OCI-LY7 (cell line): Measurements from ENCODE around the gene EFCAB11. TPM values are rescaled to one million over a fixed set of nuclear protein-coding genes. Genes with fewer than 3 reads are reported as not detected.

Experiments
- BruUV-seq: library from RNA; stranded (reverse); fragments of 400-500 nt; replicated peaks from 2 replicates; lab custom pipeline; 2021; lab: Mats Ljungman, UMichigan
- CTCF ChIA-PET: fragments of 300-600 bp; sonication (Branson Sonifier 250); formaldehyde crosslinking; loops from one replicate; lab custom pipeline; 2022; ENCODE audit warnings: antibody characterized with exemption; ENCODE audit not compliant: unreplicated experiment; lab: Charles Lee
- POLR2A ChIA-PET: fragments of 300-600 bp; sonication (Branson Sonifier 250); formaldehyde crosslinking; loops from one replicate; lab custom pipeline; 2022; ENCODE audit warnings: antibody characterized with exemption; lab: Charles Lee
- DNase-seq: peaks from one replicate; pipeline ENCODE4 v3.0.0-alpha.2; 2015; ENCODE audit warnings: low spot score
- H2AFZ ChIP-seq: fragments of 200-600 bp; sonication (generic), shearing (Covaris generic); 2 replicates; pipeline ENCODE4 v1.6.1; 2014; ENCODE audit warnings: mild to moderate bottlenecking, antibody characterized with exemption, low read length, moderate library complexity
- H3K27ac ChIP-seq: fragments of 200-600 bp; sonication (generic); 2 replicates; pipeline ENCODE4 v1.5.1; 2014; ENCODE audit warnings: mixed run types, low read depth, mild to moderate bottlenecking, moderate library complexity, low read length, inconsistent platforms; ENCODE audit not compliant: poor library complexity, severe bottlenecking
- H3K36me3 ChIP-seq: fragments of 200-600 bp; sonication (generic); 2 replicates; pipeline ENCODE4 v1.6.1; 2014; ENCODE audit warnings: mild to moderate bottlenecking, antibody characterized with exemption, low read length, moderate library complexity, mixed read lengths; ENCODE audit not compliant: insufficient read depth
- H3K4me1 ChIP-seq: fragments of 200-600 bp; sonication (generic); 2 replicates; pipeline ENCODE4 v1.5.1; 2014; ENCODE audit warnings: mild to moderate bottlenecking, low read length; ENCODE audit not compliant: insufficient read depth, poor library complexity, severe bottlenecking
- H3K4me2 ChIP-seq: fragments of 200-600 bp; sonication (generic); 2 replicates; pipeline ENCODE4 v1.6.1; 2014; ENCODE audit warnings: mild to moderate bottlenecking, low read length
- H3K4me3 ChIP-seq: fragments of 200-600 bp; sonication (generic); 2 replicates; pipeline ENCODE4 v1.5.1; 2014; ENCODE audit warnings: mild to moderate bottlenecking, low read depth, low read length; ENCODE audit not compliant: poor library complexity, severe bottlenecking
- H3K79me2 ChIP-seq: fragments of 200-600 bp; sonication (generic); 2 replicates; pipeline ENCODE4 v1.6.1; 2016; ENCODE audit warnings: low read depth, mild to moderate bottlenecking, low read length, moderate library complexity, mixed read lengths; ENCODE audit not compliant: insufficient read depth
- H3K9me2 ChIP-seq: fragments of 200-600 bp; sonication (generic); 2 replicates; pipeline ENCODE4 v1.6.1; 2016; ENCODE audit warnings: mild to moderate bottlenecking, low read length, mixed read lengths; ENCODE audit not compliant: insufficient read depth
- H3K9me3 ChIP-seq: fragments of 200-600 bp; sonication (generic); 2 replicates; pipeline ENCODE4 v1.6.1; 2014; ENCODE audit warnings: mild to moderate bottlenecking, mixed run types, low read length, mixed read lengths
- H4K20me1 ChIP-seq: fragments of 200-600 bp; sonication (generic); 2 replicates; pipeline ENCODE4 v1.6.1; 2014; ENCODE audit warnings: mild to moderate bottlenecking, antibody characterized with exemption, low read length, moderate library complexity, mixed read lengths; ENCODE audit not compliant: insufficient read depth
- EZH2phosphoT487 ChIP-seq: fragments of 200-600 bp; sonication (generic); IDR thresholded peaks from 2 replicates; pipeline ENCODE4 v1.6.1; 2018; ENCODE audit warnings: low read depth, borderline replicate concordance, mild to moderate bottlenecking, mixed run types, antibody characterized with exemption, low read length, moderate library complexity, mixed read lengths
- intact Hi-C: fragments of 100-400 bp; cut with micrococcal nuclease; formaldehyde crosslinking; loops from one replicate; pipeline ENCODE4 v1.10.0; 2022; ENCODE audit not compliant: unreplicated experiment
- total RNA-seq, 2 experiments: library from RNA; depleted of rRNA in 1 of 2; stranded (reverse); fragments of >200 nt in 1 of 2; shearing (Covaris generic) in 1 of 2; gene quantifications; 2 replicates each; pipeline ENCODE4 v1.2.3, GENCODE V29; 2014 to 2022
- TF ChIP-seq, protein P1 (sequence below): fragments of 200-600 bp; sonication (generic); conservative IDR thresholded peaks from 2 replicates; pipeline ENCODE4 v1.5.1; 2014; ENCODE audit warnings: mild to moderate bottlenecking, antibody characterized with exemption, low read length, moderate library complexity, mixed read lengths

Gene EFCAB11
- total RNA-seq, 2 experiments from 2014 or later = 9.3 to 29.5 TPM

DNA sequence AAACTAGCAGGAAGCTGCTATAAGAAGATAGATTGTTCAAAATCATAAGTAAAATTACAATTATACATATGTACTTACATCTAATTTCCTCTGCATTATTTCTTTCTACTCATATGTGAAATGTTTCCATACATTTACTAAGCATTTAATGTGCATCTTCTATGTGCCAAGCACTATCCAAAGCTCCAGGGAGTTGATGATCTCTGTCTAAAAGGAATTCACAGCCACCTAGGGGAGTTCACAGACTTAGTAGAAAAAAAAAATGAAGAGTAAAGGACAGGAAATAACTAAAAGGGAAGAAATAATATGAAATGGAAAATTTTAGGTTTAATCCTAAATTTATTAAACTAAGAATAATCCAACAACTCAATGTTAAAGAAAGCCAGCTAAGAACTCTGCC lies 91.7 kb downstream of the EFCAB11 start:
- Histone ChIP-seq H4K20me1 (no peaks in the 10 kb centered on the region), H3K79me2 (no peaks in the 10 kb centered on the region), H3K27ac (no peak overlapping the region), H3K36me3 (no peaks in the 10 kb centered on the region; the same call in 1 of the 2 replicates), H3K9me3 (peaks cover 16% of the 10 kb centered on the region; the same call in 1 of the 2 replicates), H2AFZ (no peak overlapping the region), H3K4me3 (no peak overlapping the region), H3K4me2 (no peak overlapping the region), H3K4me1 (no peaks in the 10 kb centered on the region), H3K9me2 (no peaks in the 10 kb centered on the region)
- TF ChIP-seq EZH2phosphoT487 = no peak
- TF ChIP-seq, protein P1, sequence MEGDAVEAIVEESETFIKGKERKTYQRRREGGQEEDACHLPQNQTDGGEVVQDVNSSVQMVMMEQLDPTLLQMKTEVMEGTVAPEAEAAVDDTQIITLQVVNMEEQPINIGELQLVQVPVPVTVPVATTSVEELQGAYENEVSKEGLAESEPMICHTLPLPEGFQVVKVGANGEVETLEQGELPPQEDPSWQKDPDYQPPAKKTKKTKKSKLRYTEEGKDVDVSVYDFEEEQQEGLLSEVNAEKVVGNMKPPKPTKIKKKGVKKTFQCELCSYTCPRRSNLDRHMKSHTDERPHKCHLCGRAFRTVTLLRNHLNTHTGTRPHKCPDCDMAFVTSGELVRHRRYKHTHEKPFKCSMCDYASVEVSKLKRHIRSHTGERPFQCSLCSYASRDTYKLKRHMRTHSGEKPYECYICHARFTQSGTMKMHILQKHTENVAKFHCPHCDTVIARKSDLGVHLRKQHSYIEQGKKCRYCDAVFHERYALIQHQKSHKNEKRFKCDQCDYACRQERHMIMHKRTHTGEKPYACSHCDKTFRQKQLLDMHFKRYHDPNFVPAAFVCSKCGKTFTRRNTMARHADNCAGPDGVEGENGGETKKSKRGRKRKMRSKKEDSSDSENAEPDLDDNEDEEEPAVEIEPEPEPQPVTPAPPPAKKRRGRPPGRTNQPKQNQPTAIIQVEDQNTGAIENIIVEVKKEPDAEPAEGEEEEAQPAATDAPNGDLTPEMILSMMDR = no peak
- BruUV-seq = no TSS peak
- intact Hi-C loops = no loop called here
- DNase-seq = no peak
- ChIA-PET POLR2A (no interaction called here), CTCF (no interaction called here)

- H3K4me3 ChIP-seq = no peak overlapping the region
- no peaks in the 10 kb centered on the region for H3K79me2 ChIP-seq
- no peak overlapping the region for H2AFZ ChIP-seq
- BruUV-seq = no TSS peak
- CTCF ChIA-PET = no interaction called here
- TF ChIP-seq EZH2phosphoT487 = no peak
- TF ChIP-seq, protein P1 = no peak
- DNase-seq = no peak
- H3K9me3 ChIP-seq = peaks cover 8% of the 10 kb centered on the region; the same call in 1 of the 2 replicates
- no peak overlapping the region for H3K4me2 ChIP-seq
- POLR2A ChIA-PET = no interaction called here
- no peaks in the 10 kb centered on the region for H3K4me1 ChIP-seq
- no peak overlapping the region for H3K27ac ChIP-seq
- H3K9me2 ChIP-seq = no peaks in the 10 kb centered on the region
- no peaks in the 10 kb centered on the region; the same call in 1 of the 2 replicates for H3K36me3 ChIP-seq
- H4K20me1 ChIP-seq = no peaks in the 10 kb centered on the region
- intact Hi-C loops = no loop called here
Measured at GRCh38 chr14:89861630-89862029, 92.9 kb downstream of the EFCAB11 start.

DNA sequence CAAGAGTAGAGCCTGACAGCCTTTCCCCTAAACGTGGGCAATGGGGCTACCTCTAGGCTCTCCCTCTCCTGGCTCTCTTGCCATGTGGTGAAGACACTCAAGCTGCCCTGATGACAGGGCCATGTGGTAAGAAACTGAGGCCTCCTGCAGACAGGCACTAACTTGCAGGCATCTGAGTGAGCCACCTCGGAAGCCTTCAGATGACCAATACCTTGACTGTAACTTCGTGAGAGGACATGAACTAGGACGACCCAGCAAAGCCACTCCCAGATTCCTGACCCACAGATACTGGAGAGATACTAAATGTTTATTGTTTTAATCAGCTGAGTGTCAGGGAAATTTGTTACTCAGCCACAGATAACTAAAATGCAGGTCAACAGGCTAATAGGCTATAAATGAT lies 96.4 kb downstream of the EFCAB11 start:
- no peak for DNase-seq
- no TSS peak for BruUV-seq
- Histone ChIP-seq H4K20me1 (no peaks in the 10 kb centered on the region), H3K4me2 (no peak overlapping the region), H3K79me2 (no peaks in the 10 kb centered on the region), H3K9me3 (peaks cover 8% of the 10 kb centered on the region; the same call in 1 of the 2 replicates), H3K4me3 (no peak overlapping the region), H2AFZ (no peak overlapping the region), H3K27ac (no peak overlapping the region), H3K9me2 (no peaks in the 10 kb centered on the region), H3K36me3 (no peaks in the 10 kb centered on the region; the same call in 1 of the 2 replicates), H3K4me1 (no peaks in the 10 kb centered on the region)
- ChIA-PET POLR2A (no interaction called here), CTCF (no interaction called here)
- TF ChIP-seq, protein P1 = no peak
- no peak for TF ChIP-seq EZH2phosphoT487
- intact Hi-C loops = no loop called here
